SK-N-SH (cell line): ENCODE data around the gene STT3B. TPM values are rescaled to one million over a fixed set of nuclear protein-coding genes. Genes with fewer than 3 reads are reported as not detected.

Experiments
- CTCF ChIA-PET: fragments of 300-600, 350-600 bp; formaldehyde crosslinking; extraction: SDS; loops from one replicate; lab custom pipeline; 2021; lab: Yijun Ruan, JAX
- POLR2A ChIA-PET: fragments of 350-600 bp; sonication (Branson Sonifier 250); formaldehyde crosslinking; extraction: SDS; loops from one replicate; lab custom pipeline; 2020; ENCODE audit warnings: antibody characterized with exemption, inconsistent platforms; lab: Yijun Ruan, JAX
- DNase-seq: peaks from one replicate; pipeline ENCODE4 v3.0.0; 2012
- H2AFZ ChIP-seq: fragments of 200-600 bp; sonication (generic); 2 replicates; pipeline ENCODE4 v1.8.1; 2016; ENCODE audit warnings: antibody characterized with exemption, mild to moderate bottlenecking, low read depth
- H3F3A ChIP-seq: fragments of 200-600 bp; sonication (generic); replicated peaks from 2 replicates; pipeline ENCODE3; 2016; ENCODE audit warnings: antibody characterized with exemption, mild to moderate bottlenecking; ENCODE audit not compliant: insufficient read depth
- H3K27ac ChIP-seq, 2 experiments: fragments of 200-500 bp in 1 of 2; fragments of 200-600 bp in 1 of 2; sonication (Bioruptor generic) in 1 of 2; sonication (generic), shearing (Covaris generic) in 1 of 2; 2 replicates each; pipeline versions ENCODE4 v1.5.1 to v1.6.1; 2014 to 2016; ENCODE audit warnings: low read depth in 2 of 2, inconsistent platforms in 1 of 2, low read length in 1 of 2, mild to moderate bottlenecking in 1 of 2, mixed read lengths in 1 of 2
- H3K27me3 ChIP-seq: fragments of 200-600 bp; sonication (generic), shearing (Covaris generic); 2 replicates; pipeline ENCODE4 v1.6.1; 2016; ENCODE audit warnings: mixed run types; ENCODE audit not compliant: insufficient read depth
- H3K36me3 ChIP-seq, 2 experiments: fragments of 200-500 bp in 1 of 2; fragments of 200-600 bp in 1 of 2; sonication (Bioruptor generic) in 1 of 2; sonication (generic) in 1 of 2; replicated peaks in 1 of 2; 2 replicates each; pipeline versions ENCODE3 to v1.5.1; 2014 to 2016; ENCODE audit warnings: low read length in 1 of 2, mild to moderate bottlenecking in 1 of 2; ENCODE audit not compliant: insufficient read depth in 2 of 2, control insufficient read depth in 1 of 2
- H3K4me1 ChIP-seq, 2 experiments: fragments of 200-500 bp in 1 of 2; fragments of 200-600 bp in 1 of 2; sonication (Bioruptor generic) in 1 of 2; sonication (generic), shearing (Covaris generic) in 1 of 2; 2 replicates each; pipeline versions ENCODE4 v1.5.1 to v1.6.1; 2014 to 2016; ENCODE audit warnings: low read depth in 1 of 2, low read length in 1 of 2, mixed run types in 1 of 2; ENCODE audit not compliant: insufficient read depth in 2 of 2, control insufficient read depth in 1 of 2
- H3K4me2 ChIP-seq: fragments of 200-600 bp; sonication (generic), shearing (Covaris generic); 2 replicates; pipeline ENCODE4 v1.6.1; 2017; ENCODE audit warnings: mixed run types
- H3K4me3 ChIP-seq, 2 experiments: fragments of 200-500 bp in 1 of 2; fragments of 200-600 bp in 1 of 2; sonication (Bioruptor generic) in 1 of 2; sonication (generic), shearing (Covaris generic) in 1 of 2; 2 replicates each; pipeline versions ENCODE4 v1.5.1 to v1.8.1; 2014 to 2016; ENCODE audit warnings: low read depth in 2 of 2, inconsistent platforms in 1 of 2, low read length in 1 of 2, mild to moderate bottlenecking in 1 of 2, mixed read lengths in 1 of 2, moderate library complexity in 1 of 2
- H3K79me2 ChIP-seq: fragments of 200-600 bp; sonication (generic); 2 replicates; pipeline ENCODE4 v1.8.1; 2017; ENCODE audit warnings: mild to moderate bottlenecking; ENCODE audit not compliant: insufficient read depth
- H3K9ac ChIP-seq: fragments of 200-600 bp; sonication (generic); 2 replicates; pipeline ENCODE4 v1.6.1; 2017; ENCODE audit warnings: mixed run types
- H3K9me2 ChIP-seq: fragments of 200-600 bp; sonication (generic); 2 replicates; pipeline ENCODE4 v1.6.1; 2017; ENCODE audit warnings: mixed run types
- H3K9me3 ChIP-seq: fragments of 200-600 bp; sonication (generic); 2 replicates; pipeline ENCODE4 v1.6.1; 2017; ENCODE audit warnings: mixed run types, mild to moderate bottlenecking, moderate library complexity
- H4K20me1 ChIP-seq: fragments of 200-600 bp; sonication (generic); 2 replicates; pipeline ENCODE4 v1.6.1; 2017; ENCODE audit warnings: mild to moderate bottlenecking, mixed run types; ENCODE audit not compliant: insufficient read depth
- CHD2 ChIP-seq: fragments of 150-350 bp; IDR thresholded peaks from 2 replicates; pipeline ENCODE4 v1.6.1; 2018; ENCODE audit warnings: low read length; ENCODE audit not compliant: partially characterized antibody
- ELF1 ChIP-seq: IDR thresholded peaks from 2 replicates; pipeline ENCODE4 v1.4.0; 2012
- EZH2phosphoT487 ChIP-seq: fragments of 200-600 bp; sonication (generic); IDR thresholded peaks from 2 replicates; pipeline ENCODE4 v1.6.1; 2017; ENCODE audit warnings: low read depth, mixed run types, mild to moderate bottlenecking, antibody characterized with exemption, moderate library complexity, borderline replicate concordance
- FOSL2 ChIP-seq: IDR thresholded peaks from 2 replicates; pipeline ENCODE4 v1.4.0; 2012; ENCODE audit warnings: low read depth, mild to moderate bottlenecking, moderate library complexity, borderline replicate concordance
- FOXJ3 ChIP-seq: sonication (generic); formaldehyde crosslinking; IDR thresholded peaks from 2 replicates; pipeline ENCODE4 v1.5.1; 2020; ENCODE audit warnings: mild to moderate bottlenecking, missing genetic modification reagents
- GABPA ChIP-seq: IDR thresholded peaks from 2 replicates; pipeline ENCODE4 v1.4.0; 2012; ENCODE audit warnings: low read depth, mild to moderate bottlenecking
- GATA2 ChIP-seq: sonication (generic); formaldehyde crosslinking; IDR thresholded peaks from 2 replicates; pipeline ENCODE4 v1.5.0; 2020; ENCODE audit warnings: mild to moderate bottlenecking, missing genetic modification reagents
- MEF2A ChIP-seq: IDR thresholded peaks from 2 replicates; pipeline ENCODE4 v1.4.0; 2012; ENCODE audit warnings: low read depth, borderline replicate concordance
- MXI1 ChIP-seq: IDR thresholded peaks from 2 replicates; pipeline ENCODE4 v1.6.1; 2012; ENCODE audit warnings: mild to moderate bottlenecking, low read depth, low read length, improper control_type of control experiment
- NRF1 ChIP-seq: IDR thresholded peaks from 2 replicates; pipeline ENCODE4 v1.6.1; 2012; ENCODE audit warnings: low read depth, mild to moderate bottlenecking, low read length
- POLR2AphosphoS5 ChIP-seq: IDR thresholded peaks from 2 replicates; pipeline ENCODE4 v1.6.1; 2012; ENCODE audit warnings: low read depth, low read length
- RCOR1 ChIP-seq: fragments of 150-350 bp; IDR thresholded peaks from 2 replicates; pipeline ENCODE4 v1.6.1; 2017; ENCODE audit warnings: antibody characterized with exemption, low read length
- RXRA ChIP-seq: IDR thresholded peaks from 2 replicates; pipeline ENCODE4 v1.4.0; 2012; ENCODE audit warnings: low read depth, mild to moderate bottlenecking, borderline replicate concordance
- SIN3A ChIP-seq: IDR thresholded peaks from 2 replicates; pipeline ENCODE4 v1.6.1; 2012; ENCODE audit warnings: low read depth, mild to moderate bottlenecking, low read length, moderate library complexity, borderline replicate concordance
- SMC3 ChIP-seq: IDR thresholded peaks from 2 replicates; pipeline ENCODE4 v1.6.1; 2012; ENCODE audit warnings: low read depth, low read length, improper control_type of control experiment
- YY1 ChIP-seq: IDR thresholded peaks from 2 replicates; pipeline ENCODE4 v1.4.0; 2012; ENCODE audit warnings: low read depth, mild to moderate bottlenecking
- WGBS: methylation state at CpG from one replicate; pipeline ENCODE4 v1.1.6; 2017; ENCODE audit warnings: low lambda C conversion rate; 5-methylcytosine and 5-hydroxymethylcytosine counted together
- polyA plus RNA-seq, 3 experiments: library from polyadenylated mRNA; depleted of rRNA; stranded (reverse); fragments of >200 nt; gene quantifications; 2 replicates each; pipeline ENCODE4 v1.2.3, GENCODE V29; 2012
- TF ChIP-seq, protein P1 (sequence below): fragments of 150-350 bp; IDR thresholded peaks from 2 replicates; pipeline ENCODE4 v1.6.1; 2017; ENCODE audit warnings: antibody characterized with exemption, low read length, low read depth, borderline replicate concordance
- TF ChIP-seq, protein P2 (sequence below): IDR thresholded peaks from 2 replicates; pipeline ENCODE4 v1.4.0; 2012; ENCODE audit warnings: low read depth
- TF ChIP-seq, protein P3 (sequence below): fragments of 150-350 bp; IDR thresholded peaks from 2 replicates; pipeline ENCODE4 v1.6.1; 2016; ENCODE audit warnings: mild to moderate bottlenecking, low read depth, low read length
- TF ChIP-seq, protein P4 (sequence below): IDR thresholded peaks from 2 replicates; pipeline ENCODE4; 2012

The STT3B gene
- polyA plus RNA-seq, 1 of the 3 experiments (the other 2 are of a cell fraction) = 27.9 TPM

DNA sequence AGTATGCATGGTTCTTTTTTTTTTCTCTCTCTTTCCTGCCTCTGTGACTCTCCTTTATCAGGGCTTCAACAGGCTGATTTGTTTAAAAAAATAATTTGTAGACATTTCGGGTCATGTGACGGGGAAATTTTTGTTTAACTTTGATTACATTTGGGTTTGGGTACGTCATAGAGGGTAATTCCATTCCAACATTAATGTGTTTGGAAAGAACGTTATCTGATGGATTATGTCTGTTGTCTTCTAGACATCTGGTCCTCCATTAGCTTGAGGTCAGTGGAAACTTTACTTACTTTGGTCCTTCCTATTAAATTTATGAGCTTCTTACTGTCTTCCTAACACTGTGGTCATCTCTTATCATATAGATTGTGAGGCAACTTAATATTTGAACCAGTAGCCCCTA is 80.9 kb downstream of the STT3B start:
- WGBS = 85% methylated on average over 4 of the region's 4 CpGs
- TF ChIP-seq SMC3 (no peak), RCOR1 (no peak), RXRA (no peak), MEF2A (no peak), POLR2AphosphoS5 (no peak), ELF1 (no peak), YY1 (no peak), FOXJ3 (CRISPR knock-in tag) (no peak), SIN3A (no peak), NRF1 (no peak), GABPA (no peak), EZH2phosphoT487 (no peak), GATA2 (CRISPR knock-in tag) (no peak), MXI1 (no peak), FOSL2 (no peak), CHD2 (no peak)
- TF ChIP-seq, protein P1, sequence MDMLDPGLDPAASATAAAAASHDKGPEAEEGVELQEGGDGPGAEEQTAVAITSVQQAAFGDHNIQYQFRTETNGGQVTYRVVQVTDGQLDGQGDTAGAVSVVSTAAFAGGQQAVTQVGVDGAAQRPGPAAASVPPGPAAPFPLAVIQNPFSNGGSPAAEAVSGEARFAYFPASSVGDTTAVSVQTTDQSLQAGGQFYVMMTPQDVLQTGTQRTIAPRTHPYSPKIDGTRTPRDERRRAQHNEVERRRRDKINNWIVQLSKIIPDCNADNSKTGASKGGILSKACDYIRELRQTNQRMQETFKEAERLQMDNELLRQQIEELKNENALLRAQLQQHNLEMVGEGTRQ = no peak
- TF ChIP-seq, protein P2, sequence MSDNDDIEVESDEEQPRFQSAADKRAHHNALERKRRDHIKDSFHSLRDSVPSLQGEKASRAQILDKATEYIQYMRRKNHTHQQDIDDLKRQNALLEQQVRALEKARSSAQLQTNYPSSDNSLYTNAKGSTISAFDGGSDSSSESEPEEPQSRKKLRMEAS = no peak
- TF ChIP-seq, protein P3, sequence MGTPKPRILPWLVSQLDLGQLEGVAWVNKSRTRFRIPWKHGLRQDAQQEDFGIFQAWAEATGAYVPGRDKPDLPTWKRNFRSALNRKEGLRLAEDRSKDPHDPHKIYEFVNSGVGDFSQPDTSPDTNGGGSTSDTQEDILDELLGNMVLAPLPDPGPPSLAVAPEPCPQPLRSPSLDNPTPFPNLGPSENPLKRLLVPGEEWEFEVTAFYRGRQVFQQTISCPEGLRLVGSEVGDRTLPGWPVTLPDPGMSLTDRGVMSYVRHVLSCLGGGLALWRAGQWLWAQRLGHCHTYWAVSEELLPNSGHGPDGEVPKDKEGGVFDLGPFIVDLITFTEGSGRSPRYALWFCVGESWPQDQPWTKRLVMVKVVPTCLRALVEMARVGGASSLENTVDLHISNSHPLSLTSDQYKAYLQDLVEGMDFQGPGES = no peak
- TF ChIP-seq, protein P4, sequence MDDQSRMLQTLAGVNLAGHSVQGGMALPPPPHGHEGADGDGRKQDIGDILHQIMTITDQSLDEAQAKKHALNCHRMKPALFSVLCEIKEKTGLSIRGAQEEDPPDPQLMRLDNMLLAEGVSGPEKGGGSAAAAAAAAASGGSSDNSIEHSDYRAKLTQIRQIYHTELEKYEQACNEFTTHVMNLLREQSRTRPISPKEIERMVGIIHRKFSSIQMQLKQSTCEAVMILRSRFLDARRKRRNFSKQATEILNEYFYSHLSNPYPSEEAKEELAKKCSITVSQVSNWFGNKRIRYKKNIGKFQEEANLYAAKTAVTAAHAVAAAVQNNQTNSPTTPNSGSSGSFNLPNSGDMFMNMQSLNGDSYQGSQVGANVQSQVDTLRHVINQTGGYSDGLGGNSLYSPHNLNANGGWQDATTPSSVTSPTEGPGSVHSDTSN = no peak
- TF ChIP-seq, all 33 proteins: peak for 0
- DNase-seq = no peak

More for the DNA sequence above, 80.9 kb downstream of the STT3B start:
- Histone ChIP-seq H3K9ac (no peak overlapping the region), H3K9me2 (no peaks in the 10 kb centered on the region), H3K9me3 (no peaks in the 10 kb centered on the region), H2AFZ (no peak overlapping the region), H3K27ac (no peak overlapping the region), H3K4me1 (peaks cover 0 to 7% of the 10 kb centered on the region in 2 experiments; a peak in 2 of 4 replicates), H3K4me2 (no peak overlapping the region), H3K36me3 (peaks cover 9 to 23% of the 10 kb centered on the region in 2 experiments), H3F3A (peaks cover 14% of the 10 kb centered on the region), H3K79me2 (peaks cover 28% of the 10 kb centered on the region; the same call in 1 of the 2 replicates), H4K20me1 (0 out of 2 replicates have a peak, but pooled peaks cover 5% of the 10 kb centered on the region), H3K27me3 (no peaks in the 10 kb centered on the region), H3K4me3 (no peak overlapping the region)
- CTCF ChIA-PET = interaction anchor here (0.8 to 1.0 kb wide), 4 partner anchors 16 to 530 kb away, joined by 3 to 4 read pairs (median 4); no protein-coding TSS in a partner anchor
- POLR2A ChIA-PET = no interaction called here
